Keratinocyte (primary cell): ENCODE measurements around the gene RRBP1. TPM values are rescaled to one million over a fixed set of nuclear protein-coding genes. Genes with fewer than 3 reads are reported as not detected.

Experiments
- DNase-seq: peaks from one replicate; pipeline ENCODE4 v3.0.0-alpha.2; 2011; ENCODE audit warnings: low read depth, missing footprints, low spot score
- FAIRE-seq: peaks from 2 replicates; lab custom pipeline; 2011; peaks lifted over from hg19 to GRCh38; lab: Jason Lieb, UNC
- H2AFZ ChIP-seq: 2 replicates; pipeline ENCODE4 v1.6.0; 2012; ENCODE audit warnings: low read length, control low read depth, inconsistent platforms; ENCODE audit not compliant: control insufficient read depth
- H3K27ac ChIP-seq: 2 replicates; pipeline ENCODE4 v1.5.1; 2011; ENCODE audit warnings: low read length; ENCODE audit not compliant: control insufficient read depth, insufficient read depth
- H3K27me3 ChIP-seq: 3 replicates; pipeline ENCODE4 v1.6.0; 2011; ENCODE audit warnings: low read length; ENCODE audit not compliant: control insufficient read depth, insufficient read depth; ENCODE audit errors: extremely low read depth
- H3K36me3 ChIP-seq, 2 experiments: 2 replicates in 1 of 2; 3 replicates in 1 of 2; pipeline ENCODE4 v1.5.1; 2011; ENCODE audit warnings: low read length in 2 of 2, mild to moderate bottlenecking in 1 of 2; ENCODE audit not compliant: control insufficient read depth in 2 of 2, insufficient read depth in 2 of 2; ENCODE audit errors: extremely low read depth in 1 of 2
- H3K4me1 ChIP-seq: 3 replicates; pipeline ENCODE4 v1.5.1; 2011; ENCODE audit warnings: low read length; ENCODE audit not compliant: control insufficient read depth, insufficient read depth; ENCODE audit errors: extremely low read depth
- H3K4me2 ChIP-seq: 3 replicates; pipeline ENCODE4 v1.6.0; 2011; ENCODE audit warnings: low read depth, low read length; ENCODE audit not compliant: control insufficient read depth, insufficient read depth; ENCODE audit errors: extremely low read depth
- H3K4me3 ChIP-seq, 3 experiments: fragments of 200-600 bp in 1 of 3; sonication (generic) in 1 of 3; 2 replicates in 2 of 3; 3 replicates in 1 of 3; pipeline ENCODE4 v1.5.1; 2011 to 2016; ENCODE audit warnings: low read length in 3 of 3, mild to moderate bottlenecking in 3 of 3, control low read depth in 2 of 3, inconsistent platforms in 1 of 3, low read depth in 1 of 3, mixed read lengths in 1 of 3, mixed run types in 1 of 3, moderate library complexity in 1 of 3; ENCODE audit not compliant: control insufficient read depth in 2 of 3, insufficient read depth in 2 of 3; ENCODE audit errors: extremely low read depth in 1 of 3
- H3K79me2 ChIP-seq: 2 replicates; pipeline ENCODE4 v1.6.0; 2012; ENCODE audit warnings: low read length; ENCODE audit not compliant: control insufficient read depth, insufficient read depth
- H3K9ac ChIP-seq: 3 replicates; pipeline ENCODE4 v1.6.0; 2011; ENCODE audit warnings: low read length; ENCODE audit not compliant: control insufficient read depth, insufficient read depth; ENCODE audit errors: extremely low read depth
- H3K9me1 ChIP-seq: 3 replicates; pipeline ENCODE4 v1.6.0; 2011; ENCODE audit warnings: low read length; ENCODE audit not compliant: control insufficient read depth, insufficient read depth; ENCODE audit errors: extremely low read depth
- H3K9me3 ChIP-seq: 2 replicates; pipeline ENCODE4 v1.5.1; 2012; ENCODE audit warnings: low read depth, low read length; ENCODE audit not compliant: control insufficient read depth
- H4K20me1 ChIP-seq: 3 replicates; pipeline ENCODE4 v1.6.0; 2011; ENCODE audit warnings: low read length; ENCODE audit not compliant: control insufficient read depth, insufficient read depth; ENCODE audit errors: extremely low read depth
- EZH2 ChIP-seq: IDR thresholded peaks from one replicate; pipeline ENCODE4 v1.6.1; 2012; ENCODE audit warnings: inconsistent platforms, mild to moderate bottlenecking, low read length, moderate library complexity
- dilution Hi-C: fragments of 300-500 bp; cut with MboI; formaldehyde crosslinking; loops from one replicate; pipeline ENCODE4 v1.7.0; 2020; ENCODE audit warnings: low sequenced_read_pairs; ENCODE audit not compliant: extremely low pct_ligation_motif_present
- polyA plus RNA-seq, 5 experiments: library from polyadenylated mRNA; depleted of rRNA in 3 of 5; stranded (reverse) in 3 of 5; stranded (forward) in 1 of 5; unstranded in 1 of 5; fragments of >200 nt; gene quantifications; 1 replicate in 1 of 5; 2 replicates in 3 of 5; 3 replicates in 1 of 5; pipeline versions ENCODE4 v1.2.1 to v1.2.3, GENCODE V29; 2011 to 2012; ENCODE audit warnings: missing spikeins in 2 of 5, low read depth in 1 of 5, low replicate concordance in 1 of 5
- TF ChIP-seq, protein P1 (sequence below), 3 experiments: IDR thresholded peaks in 1 of 3; conservative IDR thresholded peaks in 1 of 3; optimal IDR thresholded peaks in 1 of 3; 2 replicates in 2 of 3; 3 replicates in 1 of 3; pipeline versions ENCODE3 to v1.5.1; 2011; ENCODE audit warnings: low read length in 3 of 3, mild to moderate bottlenecking in 3 of 3, moderate library complexity in 2 of 3, control low read depth in 1 of 3, inconsistent platforms in 1 of 3; ENCODE audit not compliant: insufficient read depth in 2 of 3; ENCODE audit errors: extremely low read depth in 1 of 3

RRBP1 gene
- polyA plus RNA-seq, 1 donor (not counting 4 experiments of a cell fraction or from before 2014, with no cell fraction given), result 43.9 TPM

DNA sequence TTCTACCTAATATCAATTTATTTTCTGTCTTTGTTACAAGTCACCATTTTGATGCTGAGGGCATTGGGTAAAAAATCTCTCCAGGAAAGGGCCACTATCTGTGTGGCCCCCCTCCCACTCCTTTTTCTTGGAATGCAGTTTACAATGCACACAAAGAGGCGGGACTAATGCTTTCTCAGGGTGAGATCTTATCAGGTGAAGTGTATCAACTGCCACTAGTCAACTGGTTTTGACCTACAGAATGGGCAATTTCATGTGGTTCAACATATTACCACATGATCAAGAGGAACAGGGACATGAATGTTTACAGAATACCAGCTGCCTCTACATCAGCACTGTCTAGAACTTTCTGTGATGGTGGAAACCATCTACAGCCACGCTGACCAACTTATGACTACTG lies 3.7 kb downstream of the RRBP1 start:
- dilution Hi-C loops, result no loop called here
- H3K4me1 ChIP-seq, result peaks cover 16% of the 10 kb centered on the region

DNA sequence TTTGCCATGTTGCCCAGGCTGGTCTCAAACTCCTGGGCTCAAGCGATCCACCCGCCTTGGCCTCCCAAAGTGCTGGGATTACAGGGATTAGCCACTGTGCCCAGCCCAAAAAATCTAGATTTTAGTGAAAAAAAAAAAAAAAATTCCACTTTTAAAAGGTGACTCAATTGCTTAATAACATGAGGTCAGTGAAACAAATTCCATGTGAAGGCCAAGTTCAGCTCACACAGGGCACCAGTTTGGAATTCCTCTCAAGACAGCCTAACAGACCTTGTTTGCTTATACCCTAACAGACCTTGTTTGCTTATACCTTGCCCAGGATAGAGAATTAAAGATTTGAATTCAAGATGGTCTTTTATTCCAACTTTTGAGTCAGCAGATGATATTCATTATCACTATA lies 5.1 kb downstream of the RRBP1 start:
- Histone ChIP-seq H3K4me2 (no peak overlapping the region), H4K20me1 (peaks cover 23% of the 10 kb centered on the region), H3K9ac (no peak overlapping the region), H3K4me3 (no peak overlapping the region), H3K27ac (no peak overlapping the region), H3K27me3 (no peaks in the 10 kb centered on the region), H3K36me3 (peaks cover 12 to 29% of the 10 kb centered on the region in 2 experiments), H2AFZ (no peak overlapping the region), H3K9me1 (no peaks in the 10 kb centered on the region), H3K4me1 (peaks cover 12% of the 10 kb centered on the region), H3K9me3 (no peaks in the 10 kb centered on the region), H3K79me2 (peaks cover 89% of the 10 kb centered on the region)
- no peak for FAIRE-seq
- DNase-seq, result no peak
- dilution Hi-C loops, result no loop called here
- TF ChIP-seq, protein P1, sequence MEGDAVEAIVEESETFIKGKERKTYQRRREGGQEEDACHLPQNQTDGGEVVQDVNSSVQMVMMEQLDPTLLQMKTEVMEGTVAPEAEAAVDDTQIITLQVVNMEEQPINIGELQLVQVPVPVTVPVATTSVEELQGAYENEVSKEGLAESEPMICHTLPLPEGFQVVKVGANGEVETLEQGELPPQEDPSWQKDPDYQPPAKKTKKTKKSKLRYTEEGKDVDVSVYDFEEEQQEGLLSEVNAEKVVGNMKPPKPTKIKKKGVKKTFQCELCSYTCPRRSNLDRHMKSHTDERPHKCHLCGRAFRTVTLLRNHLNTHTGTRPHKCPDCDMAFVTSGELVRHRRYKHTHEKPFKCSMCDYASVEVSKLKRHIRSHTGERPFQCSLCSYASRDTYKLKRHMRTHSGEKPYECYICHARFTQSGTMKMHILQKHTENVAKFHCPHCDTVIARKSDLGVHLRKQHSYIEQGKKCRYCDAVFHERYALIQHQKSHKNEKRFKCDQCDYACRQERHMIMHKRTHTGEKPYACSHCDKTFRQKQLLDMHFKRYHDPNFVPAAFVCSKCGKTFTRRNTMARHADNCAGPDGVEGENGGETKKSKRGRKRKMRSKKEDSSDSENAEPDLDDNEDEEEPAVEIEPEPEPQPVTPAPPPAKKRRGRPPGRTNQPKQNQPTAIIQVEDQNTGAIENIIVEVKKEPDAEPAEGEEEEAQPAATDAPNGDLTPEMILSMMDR (optimal IDR thresholded peaks at IDR 0.05 in 1 of 3, IDR thresholded peaks at IDR 0.05 in 1 of 3, conservative IDR thresholded peaks at IDR 0.05 in 1 of 3; ENCODE audit: extremely low read depth in 1 of 3, insufficient read depth in 2 of 3, low read length in 3 of 3), result no peak
- TF ChIP-seq EZH2, result no peak

More for the DNA sequence above, 3.7 kb downstream of the RRBP1 start:
- H3K27ac ChIP-seq, result no peak overlapping the region
- no peak overlapping the region for H3K4me2 ChIP-seq
- H3K9me3 ChIP-seq, result no peaks in the 10 kb centered on the region
- TF ChIP-seq, protein P1 (optimal IDR thresholded peaks at IDR 0.05 in 1 of 3, IDR thresholded peaks at IDR 0.05 in 1 of 3, conservative IDR thresholded peaks at IDR 0.05 in 1 of 3; ENCODE audit: extremely low read depth in 1 of 3, insufficient read depth in 2 of 3, low read length in 3 of 3), result no peak
- H3K9me1 ChIP-seq, result no peaks in the 10 kb centered on the region
- H4K20me1 ChIP-seq, result peaks cover 19% of the 10 kb centered on the region
- FAIRE-seq (no peak), DNase-seq (no peak)
- no peak overlapping the region for H3K4me3 ChIP-seq
- peaks cover 75% of the 10 kb centered on the region for H3K79me2 ChIP-seq
- peaks cover 12 to 29% of the 10 kb centered on the region in 2 experiments for H3K36me3 ChIP-seq
- H2AFZ ChIP-seq, result no peak overlapping the region
- H3K27me3 ChIP-seq, result no peaks in the 10 kb centered on the region
- no peak overlapping the region for H3K9ac ChIP-seq
